Coronary artery (tissue), 2 donors: ENCODE measurements around the gene TMEM234.

ENCODE experiments used
- DNase-seq: peaks from one replicate; pipeline ENCODE4 v3.0.0-alpha.2; 2017; ENCODE audit warnings: low spot score
- H3K27ac ChIP-seq, 2 donors: fragments of 200-600 bp; sonication (generic); one replicate each; pipeline ENCODE4 v1.5.1; 2016 to 2019
- H3K4me3 ChIP-seq: fragments of 200-600 bp; sonication (generic); 2 replicates; pipeline ENCODE4 v1.5.1; 2016; ENCODE audit warnings: mild to moderate bottlenecking, moderate library complexity
- CTCF ChIP-seq: fragments of 200-600 bp; sonication (generic); IDR thresholded peaks from one replicate; pipeline ENCODE4 v1.5.1; 2019; ENCODE audit warnings: antibody characterized with exemption

TMEM234 gene

GRCh38 chr1:32172621-32173245, 49.4 kb downstream of the TMEM234 start:
- H3K4me3 ChIP-seq: no peak overlapping the region
- H3K27ac ChIP-seq: no peak overlapping the region
- no peak for DNase-seq
- no peak for TF ChIP-seq CTCF

GRCh38 chr1:32170991-32171390, 51.2 kb downstream of the TMEM234 start:
- no peak for DNase-seq
- no peak overlapping the region for H3K4me3 ChIP-seq
- no peak overlapping the region for H3K27ac ChIP-seq
- TF ChIP-seq CTCF: no peak
